Stimulated activated naive CD8-positive, alpha-beta T cell treated with anti-CD3 and anti-CD28 coated beads, Interleukin-15, Interleukin-2, amounts not matched to agents 100 U/mL and 50 U/mL, for 24 hours (primary cell): ENCODE data around the gene DSCAM.
"Not testable (repeated sequence)": the region's sequence is repeated elsewhere in the genome, so short reads cannot be mapped to it uniquely, and the experiment has no call there.

Experiments
- ATAC-seq: fragments of 150-1000 bp; cut with Tn5 transposase; one replicate; pipeline ENCODE4 v1.10.0; 2021
- DNase-seq: peaks from one replicate; pipeline ENCODE4 v3.0.0; 2021

DSCAM gene

GRCh38 chr21:40846587-40847411 is at the start of gene DSCAM:
TSS of gene DSCAM (minus strand) at chr21:40847158. CDS start at chr21:40846661, 497 bp downstream.
- DNase-seq: no peak
- no peak for ATAC-seq

DNA sequence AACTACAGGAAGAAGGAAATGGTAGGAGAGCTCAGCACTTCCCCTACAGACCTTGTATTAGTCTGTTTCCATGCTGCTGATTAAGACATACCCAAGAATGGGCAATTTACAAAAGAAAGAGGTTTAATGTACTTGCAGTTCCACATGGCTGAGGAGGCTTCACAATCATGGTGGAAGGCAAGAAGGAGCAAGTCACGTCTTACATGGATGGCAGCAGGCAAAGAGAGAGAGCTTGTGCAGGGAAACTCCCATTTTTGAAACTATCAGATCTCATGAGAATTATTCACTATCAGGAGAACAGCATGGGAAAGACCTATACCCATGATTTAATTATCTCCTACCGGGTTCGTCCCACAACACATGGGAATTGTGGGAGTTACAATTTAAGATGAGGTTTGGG is 48.7 kb upstream of the DSCAM start:
- not testable (repeated sequence) for ATAC-seq, DNase-seq

DNA sequence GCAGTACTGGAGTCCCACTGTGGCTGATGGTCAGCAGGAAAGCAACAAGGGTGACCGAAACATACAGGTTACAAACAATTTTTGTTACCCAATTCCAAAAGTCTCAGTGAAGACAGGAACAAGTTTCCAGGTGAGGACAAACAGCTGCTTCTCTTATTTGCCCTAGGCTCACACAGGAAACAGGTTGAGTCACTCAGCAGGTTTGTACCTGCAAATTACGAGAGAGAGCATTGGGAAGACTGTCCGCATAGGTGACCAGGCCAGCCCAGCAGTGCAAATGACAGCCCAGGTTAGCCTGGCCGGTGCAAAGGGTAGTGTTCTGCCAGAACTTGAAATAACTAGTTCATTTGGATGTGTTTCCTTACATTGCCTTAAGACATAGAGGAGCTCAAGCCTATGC is 40.0 kb upstream of the DSCAM start:
- ATAC-seq (no peak), DNase-seq (no peak)

- DNase-seq: no peak
- no peak for ATAC-seq
These were observed 39.0 kb upstream of the DSCAM start for GRCh38 chr21:40886006-40886405.

- ATAC-seq: no peak
- no peak for DNase-seq
These were observed 35.4 kb upstream of the DSCAM start for GRCh38 chr21:40882192-40882915.

DNA sequence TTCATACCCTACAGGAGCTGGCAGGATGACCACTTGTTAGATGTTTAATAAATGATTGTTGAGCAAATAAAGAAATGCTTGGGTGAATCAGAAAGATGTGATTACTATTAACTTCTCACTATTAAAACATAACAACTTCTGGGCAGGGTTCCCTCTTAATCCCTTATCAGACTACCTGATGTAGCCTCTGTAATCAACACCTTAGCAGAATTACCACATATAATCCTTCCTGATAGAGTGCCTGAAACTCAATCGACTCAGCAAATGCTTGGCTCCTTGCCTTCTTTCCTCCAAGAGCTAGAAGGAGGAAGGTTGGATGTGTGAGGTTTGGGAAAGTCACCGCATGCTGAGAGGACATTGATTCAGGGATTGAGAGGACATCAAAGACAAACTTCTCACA is 34.8 kb upstream of the DSCAM start:
- ATAC-seq (no peak), DNase-seq (no peak)

- ATAC-seq (no peak), DNase-seq (no peak)
These were observed 24.1 kb upstream of the DSCAM start for GRCh38 chr21:40871099-40871498.

DNA sequence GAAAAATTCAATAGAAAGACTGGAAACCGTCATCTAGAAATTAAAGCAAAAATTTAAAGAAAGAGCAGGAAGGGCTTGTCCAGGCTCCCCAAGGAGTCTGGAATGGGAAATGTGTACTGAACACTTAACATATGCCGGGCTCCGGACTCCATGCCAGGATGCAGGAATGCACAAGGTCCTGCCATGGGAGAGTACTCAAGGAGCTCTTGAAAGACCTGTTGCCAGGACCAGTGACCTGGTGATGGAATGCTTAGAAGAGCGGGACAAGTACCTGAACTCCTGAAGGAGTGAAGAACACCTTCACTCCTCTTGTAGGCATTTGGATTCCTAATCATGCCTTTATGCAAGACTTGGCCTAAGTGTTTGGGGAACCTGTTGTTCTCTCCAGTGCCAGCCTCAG is 16.9 kb upstream of the DSCAM start:
- ATAC-seq (no peak), DNase-seq (no peak)

DNA sequence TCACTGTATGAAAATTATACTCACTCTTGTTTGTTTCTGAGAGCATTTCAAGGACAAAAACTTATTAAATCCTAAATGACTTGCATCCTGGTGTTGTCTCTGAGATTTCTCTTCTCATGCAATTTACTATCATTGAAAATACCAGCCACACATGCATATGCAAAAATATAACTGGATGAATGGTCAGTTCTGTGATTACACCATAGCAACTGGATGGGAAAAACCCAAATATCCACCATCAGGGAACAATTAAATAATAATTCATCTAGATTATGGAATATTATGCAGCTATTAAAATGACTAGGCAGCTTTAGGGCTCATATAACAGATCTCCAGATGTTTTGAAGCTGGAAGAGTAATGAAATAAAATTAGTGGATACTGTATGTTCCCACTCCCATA is 11.6 kb upstream of the DSCAM start:
- ATAC-seq (no peak), DNase-seq (no peak)

DNA sequence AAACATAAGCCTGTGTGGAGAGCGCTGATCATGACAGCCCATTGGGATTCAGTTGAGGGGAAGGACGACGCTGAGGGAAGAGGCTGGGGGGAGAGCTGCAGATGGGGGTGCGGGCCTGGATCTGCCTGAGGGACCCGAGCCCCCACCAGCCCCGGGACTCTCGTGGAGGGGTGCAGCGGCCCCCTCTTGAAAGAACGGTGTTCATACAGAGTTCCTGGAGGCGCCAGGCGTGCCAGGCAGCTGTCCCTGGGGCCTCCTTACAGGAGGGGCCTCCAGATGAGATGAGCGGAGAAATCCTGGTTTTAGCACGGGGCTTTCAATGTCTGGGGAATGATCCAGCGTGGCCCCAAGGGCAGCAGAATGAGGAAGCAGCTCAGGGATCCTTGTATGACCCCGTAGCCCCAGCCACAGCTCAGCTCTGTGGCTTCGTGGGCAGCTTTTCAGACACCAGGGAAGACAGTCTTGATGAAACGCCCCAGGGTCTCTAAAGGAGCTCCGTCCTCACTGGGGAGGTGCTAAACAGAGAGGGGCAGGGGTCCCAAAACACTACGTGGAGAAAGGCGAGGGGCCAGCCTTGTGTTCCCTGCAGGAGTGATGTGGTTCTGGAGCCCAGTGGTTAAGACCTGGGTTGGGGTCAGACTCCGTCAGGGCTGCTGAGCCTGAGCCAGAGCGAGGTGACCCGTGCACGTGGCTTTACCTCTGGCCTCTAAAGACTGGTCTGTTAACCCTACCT is 7.2 kb upstream of the DSCAM start:
- no peak for ATAC-seq

DNA sequence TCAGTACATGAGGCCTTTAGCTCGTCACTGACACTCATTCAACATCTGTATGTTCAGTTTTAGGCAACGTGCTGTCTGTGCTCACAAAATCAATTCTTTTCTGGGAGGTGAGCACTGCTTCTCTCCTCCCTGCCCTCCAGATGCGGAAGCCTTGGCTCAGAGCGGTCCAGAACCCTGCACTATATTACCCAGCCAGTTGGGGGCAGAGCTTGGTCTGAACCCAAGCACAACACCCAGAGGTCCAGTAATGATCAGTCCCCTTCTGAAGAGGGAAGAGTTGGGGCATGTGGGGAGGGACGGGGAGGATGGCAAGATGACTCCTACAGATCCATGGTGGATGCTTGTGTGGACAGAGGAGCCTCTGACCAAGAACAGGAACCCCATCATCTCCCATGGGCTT is 5.6 kb upstream of the DSCAM start:
- DNase-seq: no peak
- ATAC-seq: no peak

More for the DNA sequence above, 7.2 kb upstream of the DSCAM start:
- no peak for DNase-seq

GRCh38 chr21:40851749-40852148 is 4.8 kb upstream of the DSCAM start:
- ATAC-seq (no peak), DNase-seq (no peak)

DNA sequence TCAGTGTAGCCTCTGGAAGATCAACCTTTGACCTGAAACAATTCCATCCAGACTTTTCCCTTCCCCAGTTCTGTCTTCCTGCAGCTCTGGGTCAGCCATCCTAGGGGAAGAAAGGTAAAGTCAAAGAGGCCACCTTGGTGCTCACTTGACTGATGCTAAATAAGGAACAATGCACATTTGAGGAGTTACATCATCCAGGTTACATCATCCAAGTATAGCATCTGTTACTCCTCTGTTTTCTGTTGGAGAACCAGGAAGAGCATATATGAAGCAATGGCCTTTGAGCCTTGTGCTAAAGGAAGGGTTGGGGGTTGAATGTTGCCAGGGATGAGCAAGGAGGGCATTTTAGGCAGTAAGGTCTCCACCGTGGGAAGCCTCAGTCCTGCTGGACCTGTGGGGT is 3.1 kb upstream of the DSCAM start:
- ATAC-seq (no peak), DNase-seq (no peak)

DNA sequence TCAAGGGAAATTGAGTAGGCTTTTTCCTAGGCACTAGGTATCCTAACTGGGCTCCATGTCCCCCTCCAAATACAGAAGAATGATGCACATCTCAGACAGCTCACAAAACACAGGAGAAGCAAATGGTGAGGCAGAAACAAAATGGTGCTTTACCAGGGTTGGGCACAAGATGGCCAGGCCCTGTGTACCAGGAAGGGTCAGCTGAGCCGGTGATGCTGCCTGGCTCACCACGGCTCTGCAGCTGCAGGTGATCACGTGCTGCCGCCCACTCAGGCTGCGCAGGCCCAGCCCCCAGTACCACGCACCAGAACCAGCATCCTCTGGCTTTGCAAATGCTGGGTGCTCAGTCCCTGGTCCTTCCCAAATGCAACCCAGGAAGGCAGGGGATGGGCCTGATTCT is 993 bp upstream of the DSCAM start:
- ATAC-seq: no peak
- no peak for DNase-seq

DNA sequence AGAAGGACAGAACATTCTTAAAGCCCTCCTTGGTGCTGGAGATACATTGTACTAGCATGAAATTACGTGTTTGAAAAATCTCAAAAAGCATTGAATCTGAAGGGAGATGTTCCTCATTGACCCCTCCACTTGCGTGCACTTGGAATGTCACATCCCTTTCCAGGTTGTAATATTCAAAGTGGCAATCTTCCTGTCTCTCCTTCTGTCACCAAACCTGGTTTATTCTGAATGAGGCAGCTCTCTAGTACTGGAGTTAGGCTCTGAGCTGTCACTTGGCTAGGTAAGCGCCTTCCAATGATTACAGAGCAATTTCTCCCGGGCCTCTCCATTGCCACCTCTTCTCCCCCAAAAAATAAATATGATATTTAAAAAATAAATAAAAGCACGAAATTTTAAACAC is 855 bp downstream of the DSCAM start:
- no peak for DNase-seq

DNA sequence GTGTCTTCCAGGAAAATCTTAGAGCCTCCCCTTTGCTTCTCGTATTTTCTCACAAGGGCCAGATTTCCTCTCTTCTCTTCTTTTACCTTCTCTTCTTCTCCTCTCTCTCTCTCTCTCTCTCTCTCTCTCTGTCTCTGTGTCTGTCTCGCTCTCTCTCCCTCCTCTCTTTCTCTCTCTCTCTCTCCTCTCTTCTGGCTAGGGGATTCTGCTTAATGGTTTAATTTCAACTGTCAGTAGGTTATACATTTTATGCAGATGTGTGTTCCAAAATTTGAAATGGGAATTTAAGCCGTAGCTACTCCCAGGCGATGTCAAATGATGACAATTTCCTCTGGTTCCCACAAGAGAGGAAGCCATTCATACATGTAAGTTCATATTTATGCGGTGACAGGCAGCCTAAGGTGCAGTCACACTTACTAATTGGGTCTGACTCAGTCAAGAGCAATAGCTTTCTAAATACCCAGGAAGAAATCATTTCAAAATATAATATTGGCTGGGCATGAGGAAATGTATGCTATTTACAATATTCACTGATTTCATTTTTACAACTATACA is 1.4 kb downstream of the DSCAM start:
- DNase-seq (no peak), ATAC-seq (no peak)

More for the DNA sequence above, 855 bp downstream of the DSCAM start:
- no peak for ATAC-seq

GRCh38 chr21:40844935-40845334 is 2.0 kb downstream of the DSCAM start:
- DNase-seq (no peak), ATAC-seq (no peak)

DNA sequence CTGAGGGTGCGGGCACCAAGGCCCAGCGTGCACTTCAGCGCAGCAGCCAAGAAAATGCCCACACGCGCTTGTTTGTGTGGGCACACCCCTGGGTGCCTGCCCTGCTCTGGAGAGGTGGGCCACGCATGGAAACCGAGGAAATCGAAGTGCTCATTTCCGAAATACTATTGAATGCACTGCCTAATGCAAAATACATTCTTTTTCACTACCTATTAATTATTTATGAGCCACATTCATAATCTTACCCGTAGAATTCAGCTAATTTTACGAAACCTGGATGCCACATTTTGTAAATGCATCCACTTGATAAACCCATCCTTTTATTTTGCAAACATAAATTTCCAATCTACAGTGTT is 4.8 kb downstream of the DSCAM start:
- ATAC-seq: no peak
- no peak for DNase-seq

- ATAC-seq (no peak), DNase-seq (no peak)
These were observed 5.3 kb downstream of the DSCAM start for GRCh38 chr21:40841524-40842196.

DNA sequence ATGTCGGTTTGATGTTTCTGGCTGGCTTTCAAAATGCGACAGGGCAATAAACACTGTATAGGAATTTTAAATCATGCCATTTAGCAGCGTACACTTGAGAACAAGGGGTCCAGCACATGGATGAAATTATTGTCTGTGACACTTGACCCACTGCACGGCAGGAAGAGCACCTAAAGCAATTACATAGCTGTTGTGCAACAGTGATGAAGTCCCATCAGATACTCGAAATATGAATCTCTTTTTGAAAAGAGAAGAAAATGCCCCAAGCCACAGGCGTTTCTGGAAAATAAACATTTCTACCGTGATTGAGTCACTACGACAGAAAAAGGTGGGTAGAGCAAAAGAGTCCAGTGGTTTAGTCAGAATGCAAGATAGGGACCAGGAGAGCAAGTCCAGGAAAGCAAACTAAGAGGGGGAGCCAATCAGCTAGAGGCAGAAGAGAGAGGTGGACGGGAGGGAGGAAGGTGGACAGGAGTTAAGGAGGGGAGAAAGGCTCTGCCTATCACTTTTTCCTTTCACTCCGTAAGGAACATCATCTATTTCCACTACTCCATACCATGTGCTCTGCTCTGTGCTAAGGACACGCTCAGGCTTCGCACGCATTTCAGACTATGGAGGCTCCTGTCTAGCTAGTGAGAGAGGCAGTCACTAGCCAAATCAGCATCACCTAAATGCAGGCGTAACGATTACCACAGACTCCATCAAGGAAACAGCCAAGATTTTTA is 6.4 kb downstream of the DSCAM start:
- no peak for DNase-seq
- no peak for ATAC-seq

DNA sequence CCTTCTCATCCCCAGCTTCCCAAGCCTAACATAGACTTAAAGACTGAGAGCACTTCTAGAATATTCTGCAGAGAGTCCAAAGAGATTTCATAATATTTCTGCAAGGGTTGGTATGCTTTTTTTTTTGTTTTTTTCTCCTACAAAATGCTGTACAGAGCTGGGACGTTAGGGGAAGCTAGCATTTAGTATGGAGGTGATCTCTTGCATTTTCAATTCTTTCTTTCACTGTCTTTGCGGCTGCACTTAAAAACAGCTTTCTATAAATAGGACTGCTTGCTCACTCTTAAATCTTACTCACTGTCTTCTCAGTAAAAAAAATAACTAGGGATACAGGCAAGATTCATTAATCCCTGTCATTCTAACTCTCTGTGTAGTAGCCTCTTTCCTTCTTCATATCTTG is 7.4 kb downstream of the DSCAM start:
- no peak for DNase-seq
- no peak for ATAC-seq

DNA sequence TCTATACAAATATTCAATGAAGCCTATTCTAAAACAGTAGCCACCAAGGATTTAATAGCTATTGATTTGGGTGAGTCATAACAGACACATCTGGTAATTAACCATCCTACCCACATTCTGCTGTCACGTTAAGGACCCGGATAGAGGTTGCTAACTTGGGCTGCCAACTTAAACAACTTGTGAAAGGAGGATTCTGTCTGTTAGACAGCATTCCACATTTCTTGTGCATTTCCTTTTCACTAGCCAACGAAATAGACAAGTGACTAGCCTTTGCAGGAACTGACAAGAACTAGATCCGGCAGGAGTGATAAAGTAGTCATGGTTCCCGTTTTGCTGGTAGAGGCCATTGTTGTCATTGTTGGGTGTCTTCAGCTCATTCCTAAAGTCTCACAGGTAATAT is 9.5 kb downstream of the DSCAM start:
- ATAC-seq: no peak

More for the DNA sequence above, 9.5 kb downstream of the DSCAM start:
- DNase-seq: no peak
